ENCODE results near the gene FAM53B. TPM values are rescaled to one million over a fixed set of nuclear protein-coding genes. Genes with fewer than 3 reads are reported as not detected.

The FAM53B gene
- total RNA-seq, 1 experiment from 2014 or later: 14.9 TPM

- H3K27ac Mint-ChIP-seq (ENCODE audit: low read depth, unreplicated experiment): no peak overlapping the region
- ChIA-PET POLR2A (no interaction called here), CTCF (interaction anchor here (0.6 kb wide), 1 partner anchor 28 kb away, joined by 3 read pairs; no protein-coding TSS in a partner anchor)
- H3K4me3 Mint-ChIP-seq (ENCODE audit: unreplicated experiment): no peak overlapping the region
- DNase-seq (ENCODE audit: unreplicated experiment): no peak
- no peaks in the 10 kb centered on the region for H3K4me1 Mint-ChIP-seq (ENCODE audit: insufficient read depth, unreplicated experiment)
- no peaks in the 10 kb centered on the region for H3K9me3 Mint-ChIP-seq (ENCODE audit: unreplicated experiment)
- H3K27me3 Mint-ChIP-seq (ENCODE audit: insufficient read depth, unreplicated experiment): no peaks in the 10 kb centered on the region
- TF ChIP-seq CTCF (IDR thresholded peaks at IDR 0.05; ENCODE audit: unreplicated experiment): no peak
- no peaks in the 10 kb centered on the region for H3K36me3 Mint-ChIP-seq (ENCODE audit: insufficient read depth, unreplicated experiment)
- intact Hi-C loops (cut with micrococcal nuclease): no loop called here
- no TSS peak for BruUV-seq (replicated peaks)
Observed at GRCh38 chr10:124667425-124668345, 76.5 kb downstream of the FAM53B start.

GRCh38 chr10:124666494-124666893 lies 77.7 kb downstream of the FAM53B start:
- no peak overlapping the region for H3K4me3 Mint-ChIP-seq (ENCODE audit: unreplicated experiment)
- TF ChIP-seq CTCF (IDR thresholded peaks at IDR 0.05; ENCODE audit: unreplicated experiment): no peak
- no peak for DNase-seq (ENCODE audit: unreplicated experiment)
- H3K9me3 Mint-ChIP-seq (ENCODE audit: unreplicated experiment): no peaks in the 10 kb centered on the region
- intact Hi-C loops (cut with micrococcal nuclease): no loop called here
- POLR2A ChIA-PET: no interaction called here
- H3K36me3 Mint-ChIP-seq (ENCODE audit: insufficient read depth, unreplicated experiment): peaks cover 1% of the 10 kb centered on the region
- H3K27ac Mint-ChIP-seq (ENCODE audit: low read depth, unreplicated experiment): no peak overlapping the region
- CTCF ChIA-PET: no interaction called here
- no peaks in the 10 kb centered on the region for H3K27me3 Mint-ChIP-seq (ENCODE audit: insufficient read depth, unreplicated experiment)
- BruUV-seq (replicated peaks): no TSS peak
- no peaks in the 10 kb centered on the region for H3K4me1 Mint-ChIP-seq (ENCODE audit: insufficient read depth, unreplicated experiment)

GRCh38 chr10:124665980-124666379 lies 78.2 kb downstream of the FAM53B start:
- ChIA-PET CTCF (interaction anchor here (0.6 kb wide), 1 partner anchor 99 kb away, joined by 3 read pairs; no protein-coding TSS in a partner anchor), POLR2A (interaction anchor here (0.9 kb wide), 1 partner anchor 22 kb away, joined by 3 read pairs; no protein-coding TSS in a partner anchor)
- no peak for TF ChIP-seq CTCF (IDR thresholded peaks at IDR 0.05; ENCODE audit: unreplicated experiment)
- no TSS peak for BruUV-seq (replicated peaks)
- intact Hi-C loops (cut with micrococcal nuclease): no loop called here
- Mint-ChIP-seq H3K4me1 (ENCODE audit: insufficient read depth, unreplicated experiment) (no peaks in the 10 kb centered on the region), H3K9me3 (ENCODE audit: unreplicated experiment) (no peaks in the 10 kb centered on the region), H3K36me3 (ENCODE audit: insufficient read depth, unreplicated experiment) (peaks cover 4% of the 10 kb centered on the region), H3K27ac (ENCODE audit: low read depth, unreplicated experiment) (no peak overlapping the region), H3K27me3 (ENCODE audit: insufficient read depth, unreplicated experiment) (no peaks in the 10 kb centered on the region), H3K4me3 (ENCODE audit: unreplicated experiment) (no peak overlapping the region)
- no peak for DNase-seq (ENCODE audit: unreplicated experiment)

GRCh38 chr10:124665558-124665957 lies 78.6 kb downstream of the FAM53B start:
- CTCF ChIA-PET: interaction anchor here (0.6 kb wide), 1 partner anchor 99 kb away, joined by 3 read pairs; no protein-coding TSS in a partner anchor
- DNase-seq (ENCODE audit: unreplicated experiment): no peak
- H3K36me3 Mint-ChIP-seq (ENCODE audit: insufficient read depth, unreplicated experiment): peaks cover 4% of the 10 kb centered on the region
- H3K27me3 Mint-ChIP-seq (ENCODE audit: insufficient read depth, unreplicated experiment): no peaks in the 10 kb centered on the region
- TF ChIP-seq CTCF (IDR thresholded peaks at IDR 0.05; ENCODE audit: unreplicated experiment): no peak
- H3K4me1 Mint-ChIP-seq (ENCODE audit: insufficient read depth, unreplicated experiment): no peaks in the 10 kb centered on the region
- no peak overlapping the region for H3K4me3 Mint-ChIP-seq (ENCODE audit: unreplicated experiment)
- no TSS peak for BruUV-seq (replicated peaks)
- intact Hi-C loops (cut with micrococcal nuclease): no loop called here
- no peaks in the 10 kb centered on the region for H3K9me3 Mint-ChIP-seq (ENCODE audit: unreplicated experiment)
- H3K27ac Mint-ChIP-seq (ENCODE audit: low read depth, unreplicated experiment): no peak overlapping the region
- POLR2A ChIA-PET: interaction anchor here (0.9 kb wide), 1 partner anchor 22 kb away, joined by 3 read pairs; no protein-coding TSS in a partner anchor

Data from MCF 10A (cell line).